Nephron (organoid): ENCODE measurements around the gene RYR3.

Experiments used
- H3K27ac Mint-ChIP-seq, 3 experiments: 2 replicates each; pipeline ENCODE4 v1.8.0; 2020; ENCODE audit warnings: mixed read lengths in 3 of 3, mild to moderate bottlenecking in 2 of 3, moderate library complexity in 1 of 3
- H3K27me3 Mint-ChIP-seq: 2 replicates; pipeline ENCODE4 v1.8.0; 2021; ENCODE audit warnings: low read depth, mild to moderate bottlenecking, moderate library complexity, mixed read lengths
- H3K36me3 Mint-ChIP-seq: 2 replicates; pipeline ENCODE4 v1.8.0; 2020; ENCODE audit warnings: low read depth, mixed read lengths
- H3K4me1 Mint-ChIP-seq: 2 replicates; pipeline ENCODE4 v1.8.0; 2020; ENCODE audit warnings: mixed read lengths
- H3K4me3 Mint-ChIP-seq, 3 experiments: 2 replicates each; pipeline ENCODE4 v1.8.0; 2020; ENCODE audit warnings: mild to moderate bottlenecking in 3 of 3, mixed read lengths in 3 of 3, moderate library complexity in 2 of 3
- H3K9me3 Mint-ChIP-seq: 2 replicates; pipeline ENCODE4 v1.8.0; 2020; ENCODE audit warnings: mixed read lengths
- TF ChIP-seq, protein P1 (sequence below), 3 experiments: fragments of 200-600 bp; sonication (generic); IDR thresholded peaks; one replicate each; pipeline ENCODE4 v1.5.0; 2021; ENCODE audit warnings: antibody characterized with exemption in 3 of 3; ENCODE audit not compliant: unreplicated experiment in 3 of 3

The RYR3 gene

DNA sequence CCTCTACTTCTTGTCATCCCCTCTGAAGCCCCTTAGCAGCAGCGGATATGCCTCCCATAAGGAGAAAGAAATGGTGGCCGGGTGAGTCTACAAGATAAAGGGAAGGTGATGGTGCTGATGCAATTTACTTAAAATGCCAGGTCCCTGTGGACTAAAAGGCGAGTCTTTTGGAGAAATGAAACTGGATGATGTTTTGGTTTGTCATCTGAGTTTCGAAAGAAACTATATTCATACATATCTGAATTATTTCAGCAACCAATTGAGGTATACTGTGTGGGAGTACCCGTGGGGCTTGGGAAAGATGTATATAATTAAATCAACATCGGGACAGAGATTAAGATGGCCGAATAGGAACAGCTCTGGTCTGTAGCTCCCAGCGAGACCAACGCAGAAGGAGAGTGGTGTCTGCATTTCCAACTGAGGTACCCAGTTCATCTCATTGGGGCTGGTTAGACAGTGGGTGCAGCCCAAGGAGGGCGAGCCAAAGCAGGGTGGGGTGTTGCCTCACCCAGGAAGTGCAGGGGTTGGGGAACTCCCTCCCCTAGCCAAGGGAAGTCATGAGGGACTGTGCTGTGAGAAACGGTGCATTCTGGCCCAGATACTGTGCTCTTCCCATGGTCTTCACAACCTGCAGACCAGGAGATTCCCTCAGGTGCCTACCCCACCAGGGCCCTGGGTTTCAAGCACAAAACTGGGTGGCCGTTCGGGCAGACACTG is 446.9 kb downstream of the RYR3 start:
- no peaks in the 10 kb centered on the region for H3K36me3 Mint-ChIP-seq
- H3K27me3 Mint-ChIP-seq, result no peaks in the 10 kb centered on the region
- no peak overlapping the region for H3K4me3 Mint-ChIP-seq
- H3K27ac Mint-ChIP-seq, result no peak overlapping the region
- TF ChIP-seq, protein P1, sequence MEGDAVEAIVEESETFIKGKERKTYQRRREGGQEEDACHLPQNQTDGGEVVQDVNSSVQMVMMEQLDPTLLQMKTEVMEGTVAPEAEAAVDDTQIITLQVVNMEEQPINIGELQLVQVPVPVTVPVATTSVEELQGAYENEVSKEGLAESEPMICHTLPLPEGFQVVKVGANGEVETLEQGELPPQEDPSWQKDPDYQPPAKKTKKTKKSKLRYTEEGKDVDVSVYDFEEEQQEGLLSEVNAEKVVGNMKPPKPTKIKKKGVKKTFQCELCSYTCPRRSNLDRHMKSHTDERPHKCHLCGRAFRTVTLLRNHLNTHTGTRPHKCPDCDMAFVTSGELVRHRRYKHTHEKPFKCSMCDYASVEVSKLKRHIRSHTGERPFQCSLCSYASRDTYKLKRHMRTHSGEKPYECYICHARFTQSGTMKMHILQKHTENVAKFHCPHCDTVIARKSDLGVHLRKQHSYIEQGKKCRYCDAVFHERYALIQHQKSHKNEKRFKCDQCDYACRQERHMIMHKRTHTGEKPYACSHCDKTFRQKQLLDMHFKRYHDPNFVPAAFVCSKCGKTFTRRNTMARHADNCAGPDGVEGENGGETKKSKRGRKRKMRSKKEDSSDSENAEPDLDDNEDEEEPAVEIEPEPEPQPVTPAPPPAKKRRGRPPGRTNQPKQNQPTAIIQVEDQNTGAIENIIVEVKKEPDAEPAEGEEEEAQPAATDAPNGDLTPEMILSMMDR (IDR thresholded peaks at IDR 0.05; ENCODE audit: unreplicated experiment in 3 of 3), result no peak
- H3K9me3 Mint-ChIP-seq, result peaks cover 13% of the 10 kb centered on the region
- no peaks in the 10 kb centered on the region for H3K4me1 Mint-ChIP-seq

DNA sequence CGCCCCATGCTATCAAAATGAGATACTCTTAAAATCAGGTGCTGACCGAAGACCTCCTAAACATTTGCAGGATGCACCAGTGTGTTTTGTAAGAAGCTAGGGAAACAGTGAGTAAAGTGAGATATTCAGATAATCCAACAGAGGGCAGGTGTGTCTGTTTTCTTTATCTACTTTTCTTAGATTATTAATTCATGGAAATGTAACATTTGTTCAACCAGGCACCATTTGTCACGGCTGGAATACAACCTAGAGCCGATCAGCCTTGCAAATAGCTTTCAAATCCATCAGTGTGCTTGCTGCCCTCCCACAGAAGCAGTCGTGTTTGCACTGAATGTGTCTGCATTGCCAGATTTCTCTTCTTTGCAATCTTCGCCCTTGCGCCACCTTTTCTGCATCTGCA is 455.6 kb downstream of the RYR3 start:
- H3K4me1 Mint-ChIP-seq, result no peaks in the 10 kb centered on the region
- peaks cover 3% of the 10 kb centered on the region for H3K9me3 Mint-ChIP-seq

DNA sequence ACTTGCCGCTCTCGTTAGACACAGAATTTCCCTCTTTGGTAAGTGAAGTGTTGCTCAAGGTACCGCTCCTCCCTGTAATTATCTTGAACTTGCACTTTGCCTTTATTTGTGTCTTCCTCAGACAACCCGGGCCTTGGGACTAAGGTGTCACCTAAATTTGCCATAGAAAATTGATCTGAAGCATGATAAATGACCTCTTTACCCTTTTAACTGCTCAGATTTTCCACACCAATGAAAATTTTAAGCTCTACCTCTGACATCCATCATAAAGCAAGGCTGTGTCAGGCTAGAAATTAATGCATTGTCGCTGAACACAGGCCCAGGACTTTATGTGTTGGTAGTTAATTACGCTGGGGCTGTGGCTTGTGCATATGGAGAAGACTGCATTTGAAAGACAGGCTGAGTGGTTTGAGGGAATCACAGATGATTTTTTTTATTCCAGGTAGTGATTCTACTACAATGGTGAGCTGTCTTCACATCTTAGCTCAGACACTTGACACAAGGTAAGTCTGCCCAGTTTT is 458.0 kb downstream of the RYR3 start:
- Mint-ChIP-seq H3K4me3 (no peak overlapping the region), H3K27ac (no peak overlapping the region), H3K9me3 (no peaks in the 10 kb centered on the region), H3K4me1 (no peaks in the 10 kb centered on the region), H3K27me3 (peaks cover 13% of the 10 kb centered on the region), H3K36me3 (no peaks in the 10 kb centered on the region)
- TF ChIP-seq, protein P1 (IDR thresholded peaks at IDR 0.05; ENCODE audit: unreplicated experiment in 3 of 3), result no peak

More for the DNA sequence above, 455.6 kb downstream of the RYR3 start:
- Mint-ChIP-seq H3K27ac (no peak overlapping the region), H3K36me3 (no peaks in the 10 kb centered on the region), H3K4me3 (no peak overlapping the region), H3K27me3 (peaks cover 13% of the 10 kb centered on the region)
- TF ChIP-seq, protein P1 (IDR thresholded peaks at IDR 0.05; ENCODE audit: unreplicated experiment in 3 of 3), result no peak

DNA sequence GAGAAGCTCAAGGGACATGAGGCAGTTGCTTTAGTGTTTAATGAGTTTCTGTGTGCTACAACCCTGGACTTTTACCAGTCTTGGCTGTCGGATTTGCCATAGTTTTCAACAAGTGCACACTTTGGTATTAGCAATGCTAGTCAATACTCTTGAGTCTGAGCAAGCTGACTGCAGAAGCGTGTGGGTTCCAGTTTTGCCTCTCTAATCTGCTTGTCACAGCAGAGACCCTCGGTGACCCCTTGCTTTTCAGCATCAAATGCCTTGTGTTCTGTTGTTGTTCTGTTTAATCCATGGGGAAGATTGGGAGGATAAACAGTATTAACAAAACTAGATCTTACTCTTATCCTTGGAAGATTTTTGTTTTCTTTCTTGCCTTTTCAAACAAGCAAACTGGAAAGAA is 463.2 kb downstream of the RYR3 start:
- Mint-ChIP-seq H3K27ac (no peak overlapping the region), H3K27me3 (peaks cover 13% of the 10 kb centered on the region), H3K9me3 (no peaks in the 10 kb centered on the region), H3K4me3 (no peak overlapping the region), H3K4me1 (peaks cover 8% of the 10 kb centered on the region), H3K36me3 (no peaks in the 10 kb centered on the region)
- TF ChIP-seq, protein P1 (IDR thresholded peaks at IDR 0.05; ENCODE audit: unreplicated experiment in 3 of 3), result no peak

DNA sequence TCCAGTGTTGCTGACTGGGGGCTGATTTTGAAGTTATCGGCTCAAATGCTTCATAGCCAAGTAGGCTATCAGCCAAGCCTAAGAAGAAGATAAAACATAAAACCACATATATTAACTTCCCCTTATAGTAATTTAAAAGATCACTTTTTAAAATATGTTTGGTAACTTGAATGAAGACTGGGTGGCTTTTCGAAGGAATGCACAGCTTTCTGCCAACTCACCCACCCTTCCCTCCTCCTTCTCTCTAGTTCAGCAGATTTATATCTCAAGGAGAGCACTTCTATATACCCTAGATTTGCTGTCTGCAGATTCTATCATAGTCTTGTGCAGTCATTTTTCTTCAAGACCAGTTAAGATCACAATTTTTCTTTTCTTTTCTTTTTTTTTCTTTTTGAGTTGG is 468.1 kb downstream of the RYR3 start:
- peaks cover 2% of the 10 kb centered on the region for H3K9me3 Mint-ChIP-seq
- H3K36me3 Mint-ChIP-seq, result no peaks in the 10 kb centered on the region
- H3K4me1 Mint-ChIP-seq, result peaks cover 13% of the 10 kb centered on the region
- TF ChIP-seq, protein P1 (IDR thresholded peaks at IDR 0.05; ENCODE audit: unreplicated experiment in 3 of 3), result no peak
- no peak overlapping the region for H3K4me3 Mint-ChIP-seq
- no peaks in the 10 kb centered on the region for H3K27me3 Mint-ChIP-seq
- H3K27ac Mint-ChIP-seq, result peak overlapping the region in 2 of 3 experiments; percentile 40 to 46
